HL-60 (cell line): Measurements from ENCODE around the gene TMEM231.
A peak's percentile ranks its signal among the peaks of the same experiment; 100 is the strongest.

Source experiments
- DNase-seq, 2 experiments: peaks; one replicate each; pipeline ENCODE4 v3.0.0-alpha.2; 2010 to 2020; ENCODE audit warnings: low read depth in 1 of 2, low spot score in 1 of 2
- H3K27ac ChIP-seq: fragments of 250-450 bp; sonication (Bioruptor Pico); replicated peaks from 2 replicates; pipeline ENCODE4 v1.5.1; 2020; ENCODE audit warnings: mild to moderate bottlenecking, moderate library complexity
- H3K27me3 ChIP-seq: fragments of 250-450 bp; sonication (Bioruptor Pico); 2 replicates; pipeline ENCODE4 v1.5.1; 2021; ENCODE audit warnings: mild to moderate bottlenecking, moderate library complexity; ENCODE audit not compliant: insufficient read depth, poor library complexity, severe bottlenecking
- H3K4me3 ChIP-seq: replicated peaks from 2 replicates; pipeline ENCODE4 v1.5.1; 2011; ENCODE audit warnings: mild to moderate bottlenecking, control low read depth, low read length; ENCODE audit not compliant: insufficient read depth
- GABPA ChIP-seq: IDR thresholded peaks from 2 replicates; pipeline ENCODE4 v1.6.1; 2012; ENCODE audit warnings: low read depth
- POLR2AphosphoS5 ChIP-seq: IDR thresholded peaks from 2 replicates; pipeline ENCODE4 v1.6.1; 2012; ENCODE audit warnings: low read depth
- SPI1 ChIP-seq: IDR thresholded peaks from 2 replicates; pipeline ENCODE4 v1.6.1; 2012; ENCODE audit warnings: low read depth, mild to moderate bottlenecking, borderline replicate concordance
- TF ChIP-seq, protein P1 (sequence below): IDR thresholded peaks from 2 replicates; pipeline ENCODE4 v1.6.1; 2012; ENCODE audit warnings: low read depth; ENCODE audit not compliant: insufficient replicate concordance
- TF ChIP-seq, protein P2 (sequence below): IDR thresholded peaks from one replicate; pipeline ENCODE4 v1.5.1; 2011; ENCODE audit warnings: low read length, control low read depth, inconsistent platforms; ENCODE audit not compliant: insufficient read depth

The TMEM231 gene

DNA sequence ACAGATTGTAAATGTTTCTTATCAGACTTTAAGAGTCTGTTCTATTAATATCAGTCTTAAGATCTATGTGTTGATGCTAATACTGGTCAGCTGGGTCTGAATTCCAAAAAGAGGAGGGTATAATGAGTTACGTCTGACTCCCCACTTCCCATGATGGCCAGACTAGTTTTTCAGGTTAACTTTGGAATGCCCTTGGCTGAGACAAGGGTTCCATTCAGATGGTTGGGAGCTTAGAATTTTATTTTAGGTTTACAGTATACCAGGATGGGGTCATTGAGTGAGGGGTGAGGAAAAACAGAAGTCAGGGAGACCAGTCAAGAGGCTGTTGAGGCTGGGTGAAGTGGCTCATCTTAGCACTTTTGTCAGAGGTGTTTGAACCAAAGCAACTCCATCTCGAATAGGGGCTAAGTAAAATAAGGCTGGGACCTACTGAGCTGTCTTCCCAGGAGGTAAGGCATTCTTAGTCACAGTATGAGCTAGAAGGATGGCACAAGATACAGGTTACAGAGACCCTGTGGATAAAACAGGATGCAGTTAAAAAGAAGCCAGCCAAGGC lies 2.9 kb upstream of the TMEM231 start:
- TF ChIP-seq, protein P1, sequence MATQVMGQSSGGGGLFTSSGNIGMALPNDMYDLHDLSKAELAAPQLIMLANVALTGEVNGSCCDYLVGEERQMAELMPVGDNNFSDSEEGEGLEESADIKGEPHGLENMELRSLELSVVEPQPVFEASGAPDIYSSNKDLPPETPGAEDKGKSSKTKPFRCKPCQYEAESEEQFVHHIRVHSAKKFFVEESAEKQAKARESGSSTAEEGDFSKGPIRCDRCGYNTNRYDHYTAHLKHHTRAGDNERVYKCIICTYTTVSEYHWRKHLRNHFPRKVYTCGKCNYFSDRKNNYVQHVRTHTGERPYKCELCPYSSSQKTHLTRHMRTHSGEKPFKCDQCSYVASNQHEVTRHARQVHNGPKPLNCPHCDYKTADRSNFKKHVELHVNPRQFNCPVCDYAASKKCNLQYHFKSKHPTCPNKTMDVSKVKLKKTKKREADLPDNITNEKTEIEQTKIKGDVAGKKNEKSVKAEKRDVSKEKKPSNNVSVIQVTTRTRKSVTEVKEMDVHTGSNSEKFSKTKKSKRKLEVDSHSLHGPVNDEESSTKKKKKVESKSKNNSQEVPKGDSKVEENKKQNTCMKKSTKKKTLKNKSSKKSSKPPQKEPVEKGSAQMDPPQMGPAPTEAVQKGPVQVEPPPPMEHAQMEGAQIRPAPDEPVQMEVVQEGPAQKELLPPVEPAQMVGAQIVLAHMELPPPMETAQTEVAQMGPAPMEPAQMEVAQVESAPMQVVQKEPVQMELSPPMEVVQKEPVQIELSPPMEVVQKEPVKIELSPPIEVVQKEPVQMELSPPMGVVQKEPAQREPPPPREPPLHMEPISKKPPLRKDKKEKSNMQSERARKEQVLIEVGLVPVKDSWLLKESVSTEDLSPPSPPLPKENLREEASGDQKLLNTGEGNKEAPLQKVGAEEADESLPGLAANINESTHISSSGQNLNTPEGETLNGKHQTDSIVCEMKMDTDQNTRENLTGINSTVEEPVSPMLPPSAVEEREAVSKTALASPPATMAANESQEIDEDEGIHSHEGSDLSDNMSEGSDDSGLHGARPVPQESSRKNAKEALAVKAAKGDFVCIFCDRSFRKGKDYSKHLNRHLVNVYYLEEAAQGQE: no peak
- no peak for TF ChIP-seq POLR2AphosphoS5
- no peak for TF ChIP-seq SPI1
- TF ChIP-seq, protein P2, sequence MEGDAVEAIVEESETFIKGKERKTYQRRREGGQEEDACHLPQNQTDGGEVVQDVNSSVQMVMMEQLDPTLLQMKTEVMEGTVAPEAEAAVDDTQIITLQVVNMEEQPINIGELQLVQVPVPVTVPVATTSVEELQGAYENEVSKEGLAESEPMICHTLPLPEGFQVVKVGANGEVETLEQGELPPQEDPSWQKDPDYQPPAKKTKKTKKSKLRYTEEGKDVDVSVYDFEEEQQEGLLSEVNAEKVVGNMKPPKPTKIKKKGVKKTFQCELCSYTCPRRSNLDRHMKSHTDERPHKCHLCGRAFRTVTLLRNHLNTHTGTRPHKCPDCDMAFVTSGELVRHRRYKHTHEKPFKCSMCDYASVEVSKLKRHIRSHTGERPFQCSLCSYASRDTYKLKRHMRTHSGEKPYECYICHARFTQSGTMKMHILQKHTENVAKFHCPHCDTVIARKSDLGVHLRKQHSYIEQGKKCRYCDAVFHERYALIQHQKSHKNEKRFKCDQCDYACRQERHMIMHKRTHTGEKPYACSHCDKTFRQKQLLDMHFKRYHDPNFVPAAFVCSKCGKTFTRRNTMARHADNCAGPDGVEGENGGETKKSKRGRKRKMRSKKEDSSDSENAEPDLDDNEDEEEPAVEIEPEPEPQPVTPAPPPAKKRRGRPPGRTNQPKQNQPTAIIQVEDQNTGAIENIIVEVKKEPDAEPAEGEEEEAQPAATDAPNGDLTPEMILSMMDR: no peak
- TF ChIP-seq GABPA: no peak
- Histone ChIP-seq H3K27ac (no peak overlapping the region), H3K4me3 (no peak overlapping the region), H3K27me3 (peaks cover 11% of the 10 kb centered on the region)
- DNase-seq: no peak

DNA sequence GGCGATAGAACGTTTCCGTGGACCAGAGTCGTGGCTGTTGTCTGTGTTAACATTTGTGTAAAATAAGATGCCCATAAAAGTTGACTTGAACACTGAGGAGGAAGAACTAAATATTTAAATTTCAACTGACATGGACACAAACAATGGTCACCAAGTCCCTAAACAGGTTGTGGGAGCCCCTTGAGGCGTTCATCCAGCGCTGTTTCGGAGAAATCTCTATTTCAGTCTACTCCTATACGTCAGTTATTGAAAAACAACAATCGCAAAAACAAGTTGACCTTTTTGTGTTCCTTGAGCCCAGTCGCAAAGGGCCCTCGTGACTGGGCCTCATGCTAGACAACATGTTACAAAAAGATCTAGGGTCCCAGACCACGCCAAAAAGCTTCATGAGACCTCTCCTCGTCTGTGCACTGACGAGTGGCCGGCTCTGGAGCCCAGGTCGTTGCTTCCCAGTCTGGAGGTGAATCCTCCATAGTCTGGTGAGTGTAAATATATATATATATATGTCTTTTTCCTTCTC lies 439 bp upstream of the TMEM231 start:
- H3K27ac ChIP-seq: no peak overlapping the region
- no peak for DNase-seq
- H3K27me3 ChIP-seq: peaks cover 11% of the 10 kb centered on the region
- peak overlapping the region; percentile 58; the same call in 1 of the 2 replicates for H3K4me3 ChIP-seq
- TF ChIP-seq, protein P2: no peak
- no peak for TF ChIP-seq GABPA
- no peak for TF ChIP-seq POLR2AphosphoS5
- TF ChIP-seq, protein P1: no peak
- TF ChIP-seq SPI1: no peak

DNA sequence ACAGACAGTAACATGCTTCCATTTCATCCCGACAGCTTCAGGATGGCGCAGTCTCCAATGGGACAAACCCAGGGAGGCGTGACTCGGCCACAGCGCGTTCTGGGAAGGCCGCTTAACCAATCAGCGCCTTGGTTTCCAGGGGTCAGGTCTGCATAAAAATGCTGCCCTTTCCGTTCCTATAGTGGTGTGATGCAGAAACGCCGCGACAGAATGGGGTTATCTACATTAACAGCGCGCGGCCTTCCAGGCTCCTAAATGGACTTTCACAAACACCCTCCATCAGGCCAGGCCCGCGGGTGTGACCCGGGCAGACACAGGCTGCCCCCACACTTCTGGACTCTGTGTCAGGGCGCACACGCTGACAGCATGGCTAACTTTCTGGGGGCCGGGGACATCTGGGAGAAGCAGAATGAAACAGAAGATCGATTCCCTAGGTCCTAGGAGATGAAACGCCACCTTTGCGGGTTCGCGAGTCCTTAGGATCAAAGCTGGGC lies 792 bp downstream of the TMEM231 start:
- TF ChIP-seq, protein P1: no peak
- TF ChIP-seq SPI1 (no peak), POLR2AphosphoS5 (no peak), GABPA (no peak)
- TF ChIP-seq, protein P2: no peak
- Histone ChIP-seq H3K27me3 (peaks cover 7% of the 10 kb centered on the region), H3K27ac (no peak overlapping the region), H3K4me3 (peak overlapping the region; percentile 58)
- no peak for DNase-seq
